CD4-positive, alpha-beta T cell (primary cell): ENCODE data around the gene JPT2. TPM values are rescaled to one million over a fixed set of nuclear protein-coding genes. Genes with fewer than 3 reads are reported as not detected.

ENCODE experiments used
- ATAC-seq: fragments of 200-7000 bp; cut with Tn5 transposase; one replicate; pipeline ENCODE4 v1.10.0; 2022; ENCODE audit warnings: mild to moderate bottlenecking; ENCODE audit not compliant: poor library complexity
- CTCF ChIA-PET: fragments of 350-600 bp; sonication (Branson Sonifier 250); formaldehyde crosslinking; loops from one replicate; lab custom pipeline; 2021; ENCODE audit warnings: antibody characterized with exemption, inconsistent platforms; lab: Charles Lee
- POLR2A ChIA-PET: fragments of 350-600 bp; sonication (Branson Sonifier 250); formaldehyde crosslinking; loops from one replicate; lab custom pipeline; 2021; ENCODE audit warnings: antibody characterized with exemption, inconsistent platforms; lab: Charles Lee
- DNase-seq, 14 experiments: peaks; one replicate each; pipeline ENCODE4 v3.0.0-alpha.2; 2013 to 2020; ENCODE audit warnings: mixed read lengths in 2 of 14
- H3K27ac ChIP-seq, 2 donors: one replicate each; pipeline versions ENCODE4 v1.5.1 to v1.7.0; 2013; ENCODE audit warnings: low read length in 2 of 2, low read depth in 1 of 2, mild to moderate bottlenecking in 1 of 2
- H3K27me3 ChIP-seq, 2 experiments: 1 replicate in 1 of 2; 2 replicates in 1 of 2; pipeline versions ENCODE4 v1.6.1 to v1.7.0; 2013; ENCODE audit warnings: low read length in 2 of 2, control low read depth in 1 of 2, mild to moderate bottlenecking in 1 of 2, moderate library complexity in 1 of 2; ENCODE audit not compliant: insufficient read depth in 2 of 2, control insufficient read depth in 1 of 2
- H3K36me3 ChIP-seq: one replicate; pipeline ENCODE4 v1.6.1; 2013; ENCODE audit warnings: low read length, control low read depth; ENCODE audit not compliant: insufficient read depth
- H3K4me1 ChIP-seq: one replicate; pipeline ENCODE4 v1.6.1; 2013; ENCODE audit warnings: low read length, control low read depth; ENCODE audit not compliant: insufficient read depth
- H3K4me3 ChIP-seq: one replicate; pipeline ENCODE4 v1.5.1; 2013; ENCODE audit warnings: mild to moderate bottlenecking, low read length, moderate library complexity
- H3K9me3 ChIP-seq, 2 experiments: 1 replicate in 1 of 2; 2 replicates in 1 of 2; pipeline versions ENCODE4 v1.6.1 to v1.7.0; 2013; ENCODE audit warnings: low read length in 2 of 2, mild to moderate bottlenecking in 2 of 2, control low read depth in 1 of 2, moderate library complexity in 1 of 2; ENCODE audit not compliant: control insufficient read depth in 1 of 2, insufficient read depth in 1 of 2
- H3K27ac Mint-ChIP-seq: one replicate; pipeline ENCODE4 v1.8.0; 2020; ENCODE audit warnings: mixed read lengths
- H3K27me3 Mint-ChIP-seq: one replicate; pipeline ENCODE4 v1.8.0; 2021; ENCODE audit warnings: mixed read lengths
- H3K36me3 Mint-ChIP-seq: one replicate; pipeline ENCODE4 v1.8.0; 2021; ENCODE audit warnings: low read depth, mixed read lengths
- H3K4me1 Mint-ChIP-seq: one replicate; pipeline ENCODE4 v1.8.0; 2021; ENCODE audit warnings: low read depth, mixed read lengths
- H3K4me3 Mint-ChIP-seq: one replicate; pipeline ENCODE4 v1.8.0; 2020; ENCODE audit warnings: mild to moderate bottlenecking, mixed read lengths
- H3K9me3 Mint-ChIP-seq: one replicate; pipeline ENCODE4 v1.8.0; 2020; ENCODE audit warnings: mixed read lengths
- intact Hi-C, 2 experiments: fragments of 100-400 bp; cut with DNase I in 1 of 2; cut with micrococcal nuclease in 1 of 2; formaldehyde crosslinking; loops; one replicate each; pipeline versions ENCODE4 v1.15.1 to v1.9.0; 2023 to 2025; cut with DNase I, micrococcal nuclease
- total RNA-seq, 174 experiments: library from RNA in 2 of 174; stranded (reverse) in 2 of 174; gene quantifications; one replicate each; pipeline ENCODE4 v1.2.3 and lab custom pipeline; 2021 to 2026
- TF ChIP-seq, protein P1 (sequence below): fragments of 200-600 bp; IDR thresholded peaks from one replicate; pipeline ENCODE4 v1.8.0; 2022; ENCODE audit warnings: antibody characterized with exemption, mild to moderate bottlenecking

The JPT2 gene
- total RNA-seq, 2 experiments from 2014 or later = 2.5 to 3.2 TPM

DNA sequence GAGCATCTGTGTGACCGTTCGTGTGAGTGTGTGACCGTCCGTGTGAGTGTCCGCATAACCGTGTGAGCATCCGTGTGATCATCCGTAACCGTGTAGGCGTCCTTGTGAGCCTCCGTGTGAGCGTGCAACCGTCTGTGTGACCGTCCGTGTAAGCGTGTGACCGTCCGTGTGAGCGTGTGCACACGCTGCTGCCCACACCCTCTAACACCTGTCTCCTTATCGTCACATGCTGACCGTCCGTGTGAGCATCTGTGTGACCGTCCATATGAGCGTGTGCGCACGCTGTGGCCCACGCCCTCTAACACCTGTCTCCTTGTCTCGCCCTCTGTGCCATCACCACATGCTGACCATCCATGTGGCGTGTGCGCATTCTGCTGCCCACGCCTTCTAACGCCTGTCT lies 62.2 kb downstream of the JPT2 start:
- H3K9me3 Mint-ChIP-seq = no peaks in the 10 kb centered on the region
- TF ChIP-seq, protein P1, sequence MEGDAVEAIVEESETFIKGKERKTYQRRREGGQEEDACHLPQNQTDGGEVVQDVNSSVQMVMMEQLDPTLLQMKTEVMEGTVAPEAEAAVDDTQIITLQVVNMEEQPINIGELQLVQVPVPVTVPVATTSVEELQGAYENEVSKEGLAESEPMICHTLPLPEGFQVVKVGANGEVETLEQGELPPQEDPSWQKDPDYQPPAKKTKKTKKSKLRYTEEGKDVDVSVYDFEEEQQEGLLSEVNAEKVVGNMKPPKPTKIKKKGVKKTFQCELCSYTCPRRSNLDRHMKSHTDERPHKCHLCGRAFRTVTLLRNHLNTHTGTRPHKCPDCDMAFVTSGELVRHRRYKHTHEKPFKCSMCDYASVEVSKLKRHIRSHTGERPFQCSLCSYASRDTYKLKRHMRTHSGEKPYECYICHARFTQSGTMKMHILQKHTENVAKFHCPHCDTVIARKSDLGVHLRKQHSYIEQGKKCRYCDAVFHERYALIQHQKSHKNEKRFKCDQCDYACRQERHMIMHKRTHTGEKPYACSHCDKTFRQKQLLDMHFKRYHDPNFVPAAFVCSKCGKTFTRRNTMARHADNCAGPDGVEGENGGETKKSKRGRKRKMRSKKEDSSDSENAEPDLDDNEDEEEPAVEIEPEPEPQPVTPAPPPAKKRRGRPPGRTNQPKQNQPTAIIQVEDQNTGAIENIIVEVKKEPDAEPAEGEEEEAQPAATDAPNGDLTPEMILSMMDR = no peak
- ChIA-PET CTCF (no interaction called here), POLR2A (no interaction called here)
- no peak overlapping the region for H3K27ac Mint-ChIP-seq
- no peaks in the 10 kb centered on the region for H3K27me3 Mint-ChIP-seq
- Histone ChIP-seq H3K9me3 (peaks cover 0 to 19% of the 10 kb centered on the region in 2 experiments), H3K36me3 (peaks cover 25% of the 10 kb centered on the region), H3K27ac (no peak overlapping the region), H3K27me3 (no peaks in the 10 kb centered on the region), H3K4me1 (peaks cover 9% of the 10 kb centered on the region), H3K4me3 (no peak overlapping the region)
- ATAC-seq (no peak), DNase-seq (no peak)
- H3K4me3 Mint-ChIP-seq = no peak overlapping the region
- intact Hi-C loops = no loop called here
- H3K36me3 Mint-ChIP-seq = peaks cover 16% of the 10 kb centered on the region
- no peaks in the 10 kb centered on the region for H3K4me1 Mint-ChIP-seq

DNA sequence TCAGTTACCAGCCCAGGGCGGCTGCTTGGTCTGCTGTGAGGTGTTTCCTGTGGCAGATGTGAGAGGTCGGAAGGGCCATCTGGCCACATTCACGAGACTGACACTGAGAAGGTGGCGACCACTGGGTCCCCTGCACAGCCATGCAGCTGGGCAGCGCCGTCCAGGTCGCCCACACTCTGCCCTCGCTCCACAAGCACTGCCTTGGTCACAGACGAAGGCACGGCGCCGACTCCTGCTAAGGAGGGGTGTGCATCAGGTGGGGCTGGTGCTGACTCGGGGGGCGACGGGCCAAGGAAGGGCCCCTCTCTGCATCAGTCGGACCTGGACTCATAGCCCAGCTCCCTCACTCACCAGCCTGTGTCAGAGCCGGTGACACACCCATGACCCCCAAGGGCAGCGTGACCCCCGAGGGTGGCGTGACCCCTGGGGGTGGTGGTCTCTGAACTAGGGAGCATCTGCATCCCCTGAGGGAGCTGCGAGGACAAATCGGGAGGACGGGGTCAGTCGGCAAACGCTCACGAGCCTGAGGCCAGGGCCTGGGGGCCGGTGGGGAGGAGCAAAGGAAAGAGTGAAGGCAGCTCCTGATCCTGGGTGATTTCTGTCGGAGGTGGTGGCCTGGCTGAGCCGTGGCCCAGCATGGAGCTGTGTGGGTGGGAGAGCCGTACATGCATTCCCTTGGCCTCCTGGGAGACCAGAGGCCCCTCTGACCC lies 62.9 kb downstream of the JPT2 start:
- POLR2A ChIA-PET = no interaction called here
- Histone ChIP-seq H3K9me3 (peaks cover 0 to 19% of the 10 kb centered on the region in 2 experiments), H3K36me3 (peaks cover 32% of the 10 kb centered on the region), H3K27me3 (no peaks in the 10 kb centered on the region), H3K27ac (no peak overlapping the region), H3K4me3 (no peak overlapping the region), H3K4me1 (peaks cover 9% of the 10 kb centered on the region)
- intact Hi-C loops = no loop called here
- H3K4me1 Mint-ChIP-seq = no peaks in the 10 kb centered on the region
- TF ChIP-seq, protein P1 = no peak
- peak overlapping the region; percentile 15 for H3K4me3 Mint-ChIP-seq
- H3K9me3 Mint-ChIP-seq = no peaks in the 10 kb centered on the region
- CTCF ChIA-PET = no interaction called here
- peaks cover 23% of the 10 kb centered on the region for H3K36me3 Mint-ChIP-seq
- no peaks in the 10 kb centered on the region for H3K27me3 Mint-ChIP-seq
- DNase-seq = no peak
- H3K27ac Mint-ChIP-seq = no peak overlapping the region
- ATAC-seq = no peak

DNA sequence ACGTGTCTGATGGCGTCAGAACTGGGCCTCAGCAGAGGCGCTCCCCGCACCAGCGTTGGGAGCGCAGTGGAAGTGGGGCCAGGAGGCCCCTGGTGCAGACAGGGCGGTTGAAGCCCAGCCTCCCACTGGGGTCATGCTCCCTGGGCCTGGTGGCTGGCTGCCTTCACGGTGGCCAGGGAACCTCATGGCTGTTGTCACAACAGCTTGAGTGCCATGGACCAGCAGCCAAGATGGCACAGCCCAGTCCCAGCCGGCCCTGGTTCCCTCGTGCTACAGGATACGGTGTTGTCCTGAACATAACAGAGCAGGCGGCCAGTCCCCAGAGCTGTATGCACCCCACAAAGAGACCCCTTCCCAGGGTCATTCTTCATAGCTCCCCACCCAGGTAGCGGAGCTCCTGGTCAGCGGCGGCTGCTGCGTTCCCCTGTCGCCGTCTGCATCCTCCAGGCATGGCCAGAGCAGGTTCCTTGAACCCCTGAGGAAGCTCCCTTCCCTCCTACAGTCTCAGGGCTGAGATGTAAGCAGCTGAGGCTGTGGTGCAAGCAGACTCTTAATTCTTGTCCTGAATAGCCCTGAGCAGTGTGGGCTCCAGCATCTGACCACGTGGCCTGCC lies 63.6 kb downstream of the JPT2 start:
- Histone ChIP-seq H3K4me1 (peaks cover 9% of the 10 kb centered on the region), H3K4me3 (no peak overlapping the region), H3K27me3 (no peaks in the 10 kb centered on the region), H3K36me3 (peaks cover 38% of the 10 kb centered on the region), H3K9me3 (peaks cover 0 to 13% of the 10 kb centered on the region in 2 experiments), H3K27ac (no peak overlapping the region)
- CTCF ChIA-PET = no interaction called here
- no peak overlapping the region for H3K4me3 Mint-ChIP-seq
- H3K36me3 Mint-ChIP-seq = peaks cover 27% of the 10 kb centered on the region
- intact Hi-C loops = no loop called here
- DNase-seq (no peak), ATAC-seq (no peak)
- no peaks in the 10 kb centered on the region for H3K4me1 Mint-ChIP-seq
- no peak overlapping the region for H3K27ac Mint-ChIP-seq
- H3K9me3 Mint-ChIP-seq = no peaks in the 10 kb centered on the region
- POLR2A ChIA-PET = no interaction called here
- H3K27me3 Mint-ChIP-seq = no peaks in the 10 kb centered on the region
- TF ChIP-seq, protein P1 = no peak
